CD4-positive, CD25-positive, alpha-beta regulatory T cell (primary cell): ENCODE measurements around the gene AKAP10. TPM values are rescaled to one million over a fixed set of nuclear protein-coding genes. Genes with fewer than 3 reads are reported as not detected.
"Not testable (repeated sequence)": the region's sequence is repeated elsewhere in the genome, so short reads cannot be mapped to it uniquely, and the experiment has no call there.

Source experiments
- ATAC-seq, 2 donors: fragments of 150-1000 bp; cut with Tn5 transposase; one replicate each; pipeline ENCODE4 v1.10.0; 2021; ENCODE audit warnings: low read depth in 2 of 2, moderate number of reproducible peaks in 2 of 2, moderate library complexity in 1 of 2
- DNase-seq, 3 donors: peaks; one replicate each; pipeline versions ENCODE4 v3.0.0 to v3.0.0-alpha.2; 2012 to 2022; ENCODE audit warnings: mixed read lengths in 1 of 3
- H3K27ac ChIP-seq: one replicate; pipeline ENCODE4 v1.7.0; 2013; ENCODE audit warnings: mild to moderate bottlenecking, low read length; ENCODE audit not compliant: insufficient read depth, poor library complexity, severe bottlenecking
- H3K27me3 ChIP-seq: one replicate; pipeline ENCODE4 v1.7.0; 2013; ENCODE audit warnings: low read length; ENCODE audit not compliant: control insufficient read depth, insufficient read depth
- H3K36me3 ChIP-seq: one replicate; pipeline ENCODE4 v1.7.0; 2013; ENCODE audit warnings: mild to moderate bottlenecking, low read length, moderate library complexity; ENCODE audit not compliant: control insufficient read depth, insufficient read depth
- H3K4me1 ChIP-seq: 2 replicates; pipeline ENCODE4 v1.7.0; 2013; ENCODE audit warnings: mild to moderate bottlenecking, low read length; ENCODE audit not compliant: insufficient read depth, control insufficient read depth, poor library complexity, severe bottlenecking
- H3K4me3 ChIP-seq: one replicate; pipeline ENCODE4 v1.7.0; 2013; ENCODE audit warnings: low read depth, mild to moderate bottlenecking, low read length, moderate library complexity
- H3K9me3 ChIP-seq, 2 experiments: 1 replicate in 1 of 2; 2 replicates in 1 of 2; pipeline ENCODE4 v1.7.0; 2013; ENCODE audit warnings: low read length in 2 of 2, mild to moderate bottlenecking in 1 of 2, moderate library complexity in 1 of 2; ENCODE audit not compliant: control insufficient read depth in 2 of 2
- H3K27ac Mint-ChIP-seq, 3 donors: one replicate each; pipeline ENCODE4 v1.8.0; 2020 to 2022; ENCODE audit warnings: mild to moderate bottlenecking in 3 of 3, mixed read lengths in 3 of 3, moderate library complexity in 2 of 3
- H3K27me3 Mint-ChIP-seq: one replicate; pipeline ENCODE4 v1.8.0; 2022; ENCODE audit warnings: mild to moderate bottlenecking, mixed read lengths
- H3K36me3 Mint-ChIP-seq: one replicate; pipeline ENCODE4 v1.8.0; 2020; ENCODE audit warnings: mixed read lengths
- H3K4me1 Mint-ChIP-seq, 4 donors: one replicate each; pipeline ENCODE4 v1.8.0; 2020 to 2022; ENCODE audit warnings: mixed read lengths in 4 of 4, mild to moderate bottlenecking in 1 of 4
- H3K4me3 Mint-ChIP-seq, 4 donors: one replicate each; pipeline ENCODE4 v1.8.0; 2020 to 2022; ENCODE audit warnings: mild to moderate bottlenecking in 4 of 4, mixed read lengths in 4 of 4, moderate library complexity in 3 of 4
- H3K9me3 Mint-ChIP-seq, 7 donors: one replicate each; pipeline ENCODE4 v1.8.0; 2020 to 2022; ENCODE audit warnings: mixed read lengths in 7 of 7, mild to moderate bottlenecking in 3 of 7, moderate library complexity in 2 of 7
- polyA plus RNA-seq, 4 donors: library from polyadenylated mRNA; unstranded; fragments of 300-500 nt; fragmentation: Illumina TruSeq; gene quantifications; one replicate each; pipeline ENCODE4 v1.2.3, GENCODE V29; 2021
- total RNA-seq: library from RNA; stranded (reverse); gene quantifications from one replicate; pipeline ENCODE4 v1.2.3, GENCODE V29; 2022

Gene AKAP10
- total and polyA plus RNA-seq, 5 donors from 2014 or later = 17.7 to 46.2 (median 19.0) TPM

GRCh38 chr17:19904924-19905323 lies 72.7 kb downstream of the AKAP10 start:
- Histone ChIP-seq H3K36me3 (peaks cover 69% of the 10 kb centered on the region), H3K27ac (no peak overlapping the region), H3K27me3 (no peaks in the 10 kb centered on the region), H3K4me3 (no peak overlapping the region), H3K4me1 (no peaks in the 10 kb centered on the region), H3K9me3 (no peaks in the 10 kb centered on the region)
- DNase-seq = no peak
- Mint-ChIP-seq H3K36me3 (peaks cover 37% of the 10 kb centered on the region), H3K27ac (peak overlapping the region in 1 of 3 donors; percentile 80), H3K4me3 (no peak overlapping the region), H3K4me1 (peaks cover 0 to 2% (median 0%) of the 10 kb centered on the region in 4 donors), H3K27me3 (no peaks in the 10 kb centered on the region), H3K9me3 (peaks cover 0 to 1% (median 0%) of the 10 kb centered on the region in 7 donors)
- no peak for ATAC-seq

- H3K4me3 Mint-ChIP-seq = no peak overlapping the region
- Histone ChIP-seq H3K4me3 (no peak overlapping the region), H3K4me1 (no peaks in the 10 kb centered on the region), H3K36me3 (peaks cover 64% of the 10 kb centered on the region), H3K9me3 (no peaks in the 10 kb centered on the region), H3K27ac (no peak overlapping the region), H3K27me3 (no peaks in the 10 kb centered on the region)
- DNase-seq (no peak), ATAC-seq (no peak)
- H3K27ac Mint-ChIP-seq = no peak overlapping the region
- H3K36me3 Mint-ChIP-seq = peaks cover 35% of the 10 kb centered on the region
- H3K27me3 Mint-ChIP-seq = no peaks in the 10 kb centered on the region
- no peaks in the 10 kb centered on the region for H3K4me1 Mint-ChIP-seq
- H3K9me3 Mint-ChIP-seq = peaks cover 0 to 1% (median 0%) of the 10 kb centered on the region in 7 donors
Measured at GRCh38 chr17:19904412-19904811, 73.2 kb downstream of the AKAP10 start.

GRCh38 chr17:19900809-19901208 lies 76.8 kb downstream of the AKAP10 start:
- H3K27me3 Mint-ChIP-seq = no peaks in the 10 kb centered on the region
- H3K9me3 Mint-ChIP-seq = peaks cover 0 to 1% (median 0%) of the 10 kb centered on the region in 7 donors
- Histone ChIP-seq H3K9me3 (no peaks in the 10 kb centered on the region), H3K4me3 (no peak overlapping the region), H3K27ac (no peak overlapping the region), H3K4me1 (no peaks in the 10 kb centered on the region), H3K36me3 (peaks cover 34% of the 10 kb centered on the region), H3K27me3 (no peaks in the 10 kb centered on the region)
- H3K36me3 Mint-ChIP-seq = peaks cover 18% of the 10 kb centered on the region
- DNase-seq = no peak
- H3K4me1 Mint-ChIP-seq = peaks cover 0 to 5% (median under 1%) of the 10 kb centered on the region in 4 donors
- peak overlapping the region in 1 of 3 donors; percentile 45 for H3K27ac Mint-ChIP-seq
- peak overlapping the region in 1 of 4 donors; percentile 12 for H3K4me3 Mint-ChIP-seq
- no peak for ATAC-seq

GRCh38 chr17:19897903-19898302 lies 79.7 kb downstream of the AKAP10 start:
- DNase-seq (no peak), ATAC-seq (no peak)
- H3K4me3 ChIP-seq = no peak overlapping the region
- Mint-ChIP-seq H3K4me3 (no peak overlapping the region), H3K4me1 (peaks cover 0 to 5% (median 2%) of the 10 kb centered on the region in 4 donors), H3K9me3 (no peaks in the 10 kb centered on the region), H3K27ac (peak overlapping the region in 1 of 3 donors; percentile 0), H3K36me3 (peaks cover 7% of the 10 kb centered on the region), H3K27me3 (no peaks in the 10 kb centered on the region)
- H3K4me1 ChIP-seq = no peaks in the 10 kb centered on the region
- no peak overlapping the region for H3K27ac ChIP-seq
- peaks cover 9% of the 10 kb centered on the region for H3K36me3 ChIP-seq
- H3K27me3 ChIP-seq = no peaks in the 10 kb centered on the region
- H3K9me3 ChIP-seq = no peaks in the 10 kb centered on the region

- peaks cover 0 to 5% (median 2%) of the 10 kb centered on the region in 4 donors for H3K4me1 Mint-ChIP-seq
- H3K9me3 Mint-ChIP-seq = no peaks in the 10 kb centered on the region
- DNase-seq = no peak
- Histone ChIP-seq H3K4me1 (no peaks in the 10 kb centered on the region), H3K36me3 (peaks cover 9% of the 10 kb centered on the region), H3K9me3 (no peaks in the 10 kb centered on the region), H3K4me3 (no peak overlapping the region), H3K27me3 (no peaks in the 10 kb centered on the region), H3K27ac (no peak overlapping the region)
- H3K27me3 Mint-ChIP-seq = no peaks in the 10 kb centered on the region
- H3K36me3 Mint-ChIP-seq = peaks cover 7% of the 10 kb centered on the region
- H3K27ac Mint-ChIP-seq = peak overlapping the region in 2 of 3 donors; percentile 0 to 37
- H3K4me3 Mint-ChIP-seq = no peak overlapping the region
- no peak for ATAC-seq
Measured at GRCh38 chr17:19897090-19897837, 80.4 kb downstream of the AKAP10 start.

GRCh38 chr17:19896679-19897078 lies 80.9 kb downstream of the AKAP10 start:
- Mint-ChIP-seq H3K36me3 (peaks cover 7% of the 10 kb centered on the region), H3K4me3 (no peak overlapping the region), H3K9me3 (no peaks in the 10 kb centered on the region), H3K27me3 (no peaks in the 10 kb centered on the region), H3K27ac (peak overlapping the region in 1 of 3 donors; percentile 7), H3K4me1 (peaks cover 0 to 5% (median 2%) of the 10 kb centered on the region in 4 donors)
- DNase-seq = no peak
- ATAC-seq = no peak
- no peaks in the 10 kb centered on the region for H3K27me3 ChIP-seq
- no peak overlapping the region for H3K27ac ChIP-seq
- peaks cover 9% of the 10 kb centered on the region for H3K36me3 ChIP-seq
- H3K9me3 ChIP-seq = no peaks in the 10 kb centered on the region
- no peaks in the 10 kb centered on the region for H3K4me1 ChIP-seq
- H3K4me3 ChIP-seq = no peak overlapping the region

- not testable (repeated sequence) for H3K4me3 ChIP-seq, H3K27ac Mint-ChIP-seq, H3K36me3 ChIP-seq, DNase-seq, H3K9me3 ChIP-seq, H3K4me1 ChIP-seq, H3K4me3 Mint-ChIP-seq, H3K9me3 Mint-ChIP-seq, H3K27me3 ChIP-seq, H3K36me3 Mint-ChIP-seq, H3K4me1 Mint-ChIP-seq, H3K27me3 Mint-ChIP-seq, ATAC-seq, H3K27ac ChIP-seq
Measured at GRCh38 chr17:19890554-19890953, 87.1 kb downstream of the AKAP10 start.

GRCh38 chr17:19890001-19890400 lies 87.6 kb downstream of the AKAP10 start:
- not testable (repeated sequence) for H3K27me3 Mint-ChIP-seq, H3K9me3 Mint-ChIP-seq, H3K9me3 ChIP-seq, H3K4me1 Mint-ChIP-seq, H3K4me3 Mint-ChIP-seq, ATAC-seq, H3K4me1 ChIP-seq, H3K36me3 Mint-ChIP-seq, H3K4me3 ChIP-seq, H3K36me3 ChIP-seq, H3K27ac Mint-ChIP-seq, H3K27me3 ChIP-seq, DNase-seq, H3K27ac ChIP-seq
